Bronchial epithelial cell (primary cell): Measurements from ENCODE around the gene AQP9. TPM values are rescaled to one million over a fixed set of nuclear protein-coding genes. Genes with fewer than 3 reads are reported as not detected.

Experiments used
- DNase-seq: peaks from one replicate; pipeline ENCODE4 v3.0.0-alpha.2; 2010; ENCODE audit warnings: low read depth
- FAIRE-seq: peaks from 2 replicates; lab custom pipeline; 2011; peaks lifted over from hg19 to GRCh38; lab: Jason Lieb, UNC
- H3K27me3 ChIP-seq: 2 replicates; pipeline ENCODE4 v1.5.1; 2011; ENCODE audit warnings: low read length; ENCODE audit not compliant: control insufficient read depth, insufficient read depth
- H3K36me3 ChIP-seq: 2 replicates; pipeline ENCODE4 v1.5.1; 2011; ENCODE audit warnings: low read length; ENCODE audit not compliant: control insufficient read depth, insufficient read depth
- H3K4me3 ChIP-seq: 2 replicates; pipeline ENCODE4 v1.5.1; 2011; ENCODE audit warnings: mild to moderate bottlenecking, low read depth, low read length, control low read depth
- total RNA-seq: library from RNA; depleted of rRNA; stranded (reverse); fragments of >200 nt; gene quantifications from 2 replicates; pipeline ENCODE4 v1.2.1, GENCODE V29; 2014
- TF ChIP-seq, protein P1 (sequence below): IDR thresholded peaks from 2 replicates; pipeline ENCODE4 v1.5.1; 2011; ENCODE audit warnings: mild to moderate bottlenecking, moderate library complexity, low read length, control low read depth, inconsistent platforms; ENCODE audit not compliant: insufficient read depth, severe bottlenecking

Gene AQP9
- total RNA-seq, 1 donor from 2014 or later: not detected

DNA sequence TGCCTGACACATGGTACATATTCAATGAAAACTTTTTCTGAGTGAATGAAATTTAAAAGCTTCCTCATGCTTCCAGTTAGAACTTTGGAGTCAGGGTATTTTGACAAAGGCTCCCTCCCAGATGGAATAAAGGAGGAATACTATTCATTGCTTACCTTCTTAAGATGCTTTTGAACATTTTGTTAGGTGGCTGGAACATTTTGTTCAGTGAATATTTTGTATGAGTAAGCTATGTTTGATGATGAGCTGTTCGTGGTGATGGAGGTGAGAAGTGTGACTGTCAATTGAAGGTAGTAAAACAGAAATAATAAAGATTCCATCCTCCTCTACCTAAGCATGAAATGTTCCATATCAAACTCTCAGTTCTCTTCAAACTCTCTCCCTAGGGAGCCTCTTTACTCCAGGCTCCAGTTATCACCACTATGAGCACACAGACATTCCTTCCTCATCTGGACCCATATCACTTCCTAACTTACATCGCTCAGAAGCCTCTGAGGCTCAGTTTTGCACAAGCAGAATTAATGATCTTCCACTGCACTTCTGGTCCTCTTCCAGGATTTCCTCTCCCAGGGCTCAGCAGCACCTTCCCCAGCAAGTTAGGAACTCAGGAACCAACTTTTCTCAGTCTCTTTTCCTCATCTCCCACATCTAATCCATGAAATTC lies 2.5 kb upstream of the AQP9 start:
- DNase-seq: peak; percentile 6
- Histone ChIP-seq H3K36me3 (no peaks in the 10 kb centered on the region), H3K27me3 (peaks cover 2% of the 10 kb centered on the region), H3K4me3 (no peak overlapping the region)
- no peak for FAIRE-seq
- TF ChIP-seq, protein P1, sequence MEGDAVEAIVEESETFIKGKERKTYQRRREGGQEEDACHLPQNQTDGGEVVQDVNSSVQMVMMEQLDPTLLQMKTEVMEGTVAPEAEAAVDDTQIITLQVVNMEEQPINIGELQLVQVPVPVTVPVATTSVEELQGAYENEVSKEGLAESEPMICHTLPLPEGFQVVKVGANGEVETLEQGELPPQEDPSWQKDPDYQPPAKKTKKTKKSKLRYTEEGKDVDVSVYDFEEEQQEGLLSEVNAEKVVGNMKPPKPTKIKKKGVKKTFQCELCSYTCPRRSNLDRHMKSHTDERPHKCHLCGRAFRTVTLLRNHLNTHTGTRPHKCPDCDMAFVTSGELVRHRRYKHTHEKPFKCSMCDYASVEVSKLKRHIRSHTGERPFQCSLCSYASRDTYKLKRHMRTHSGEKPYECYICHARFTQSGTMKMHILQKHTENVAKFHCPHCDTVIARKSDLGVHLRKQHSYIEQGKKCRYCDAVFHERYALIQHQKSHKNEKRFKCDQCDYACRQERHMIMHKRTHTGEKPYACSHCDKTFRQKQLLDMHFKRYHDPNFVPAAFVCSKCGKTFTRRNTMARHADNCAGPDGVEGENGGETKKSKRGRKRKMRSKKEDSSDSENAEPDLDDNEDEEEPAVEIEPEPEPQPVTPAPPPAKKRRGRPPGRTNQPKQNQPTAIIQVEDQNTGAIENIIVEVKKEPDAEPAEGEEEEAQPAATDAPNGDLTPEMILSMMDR: no peak

DNA sequence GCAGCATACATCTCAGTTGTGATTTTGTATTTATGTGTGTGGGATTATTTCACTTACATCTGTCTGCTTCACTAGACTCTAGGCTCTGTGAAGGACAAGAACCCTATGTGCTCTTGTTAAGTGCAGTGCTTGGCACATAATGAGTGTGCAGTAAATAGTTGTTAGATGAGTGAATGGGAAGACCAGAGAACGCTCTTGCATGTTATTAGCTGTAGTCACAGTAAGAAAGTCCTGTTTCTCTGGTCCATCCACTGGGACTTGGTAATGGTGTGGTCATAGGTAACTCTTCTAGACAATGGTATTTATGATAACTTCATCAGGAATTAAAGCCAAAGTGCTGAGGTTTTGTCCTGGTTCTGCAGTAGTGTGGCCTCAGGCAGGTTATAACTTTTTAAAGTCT lies 1.4 kb upstream of the AQP9 start:
- H3K27me3 ChIP-seq: peaks cover 2% of the 10 kb centered on the region
- no peaks in the 10 kb centered on the region for H3K36me3 ChIP-seq
- peak; percentile 63 for DNase-seq
- TF ChIP-seq, protein P1: no peak
- no peak for FAIRE-seq
- no peak overlapping the region for H3K4me3 ChIP-seq

DNA sequence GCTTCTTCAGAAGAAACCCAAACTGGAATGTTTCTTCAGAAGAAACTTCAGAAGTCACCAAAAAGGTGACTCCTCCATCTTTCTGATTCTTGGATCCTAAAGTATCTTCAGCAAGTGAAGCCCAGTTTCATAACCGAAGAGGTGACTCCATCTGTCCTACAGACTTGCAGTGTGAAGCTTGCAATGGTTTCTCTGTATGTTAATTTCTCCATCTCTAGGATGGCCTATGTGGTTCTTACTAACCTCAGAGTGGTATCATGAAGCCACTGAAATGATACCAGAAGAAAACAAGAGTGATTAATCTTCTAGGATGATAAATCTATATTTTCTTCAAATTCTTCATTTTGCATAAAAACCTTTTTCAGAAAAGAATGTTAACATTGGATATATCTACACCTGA lies 495 bp upstream of the AQP9 start:
- Histone ChIP-seq H3K4me3 (no peak overlapping the region), H3K27me3 (peaks cover 2% of the 10 kb centered on the region), H3K36me3 (no peaks in the 10 kb centered on the region)
- no peak for DNase-seq
- TF ChIP-seq, protein P1: no peak
- FAIRE-seq: no peak

DNA sequence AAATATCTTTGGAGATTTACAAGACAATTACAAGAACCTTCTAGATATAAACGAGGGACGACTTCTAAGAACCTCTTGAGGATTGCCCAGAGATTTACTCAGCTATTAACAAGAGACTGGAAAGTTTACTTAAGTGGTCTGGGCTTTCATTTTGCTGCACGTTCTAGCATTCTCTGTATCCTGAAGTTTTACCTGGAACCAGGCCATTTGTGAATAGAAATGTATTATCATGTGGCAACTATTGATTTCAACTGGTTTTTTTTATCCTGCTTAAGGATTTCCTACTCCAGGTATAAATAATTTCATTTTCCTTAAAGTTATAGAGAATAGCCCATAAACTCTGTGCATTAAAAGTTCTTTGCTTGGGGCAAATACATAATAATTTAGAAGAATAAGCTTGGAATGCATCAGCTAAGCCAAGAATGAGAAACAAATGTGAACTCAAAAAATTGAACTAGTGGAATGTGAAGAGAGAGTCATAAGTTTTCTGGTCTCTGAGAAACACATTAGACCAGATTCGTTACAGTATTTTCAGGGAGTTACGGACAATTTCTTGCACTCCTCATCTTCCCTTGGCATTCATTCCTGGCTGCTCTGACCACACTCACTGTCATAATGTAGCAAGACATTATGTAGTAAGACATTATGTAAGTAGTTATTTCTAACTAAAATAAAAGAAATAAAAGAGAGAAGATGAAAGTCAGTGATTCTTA lies 1.3 kb downstream of the AQP9 start:
- FAIRE-seq (no peak), DNase-seq (no peak)
- Histone ChIP-seq H3K4me3 (no peak overlapping the region), H3K36me3 (no peaks in the 10 kb centered on the region), H3K27me3 (peaks cover 2% of the 10 kb centered on the region)
- TF ChIP-seq, protein P1: no peak

DNA sequence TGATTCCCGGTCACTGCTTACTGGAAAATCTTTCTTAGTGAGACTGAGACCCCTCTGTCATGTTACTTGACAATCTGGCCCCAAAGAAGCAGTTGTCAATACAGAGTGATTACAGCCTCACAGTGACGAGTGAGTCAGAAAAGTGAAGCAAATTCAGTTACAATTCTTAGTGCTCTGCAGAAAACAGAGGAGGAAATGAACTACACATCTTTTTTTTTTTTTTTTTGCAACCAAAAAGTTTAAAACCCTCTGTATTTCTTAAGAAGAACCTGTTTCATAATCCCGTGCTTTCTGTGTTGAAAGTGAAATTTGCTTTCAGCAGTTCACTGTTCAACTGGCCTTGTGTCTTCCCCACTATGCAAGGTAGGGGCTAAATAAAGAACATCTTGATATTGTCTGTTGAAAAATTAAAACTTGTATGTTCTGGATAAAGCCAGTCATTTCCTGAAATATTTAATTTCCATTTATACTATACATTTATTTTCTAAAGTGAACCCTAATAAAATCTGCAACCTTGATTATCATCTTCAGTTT lies 1.9 kb downstream of the AQP9 start:
- Histone ChIP-seq H3K4me3 (no peak overlapping the region), H3K27me3 (peaks cover 2% of the 10 kb centered on the region), H3K36me3 (no peaks in the 10 kb centered on the region)
- FAIRE-seq: no peak
- TF ChIP-seq, protein P1: no peak
- no peak for DNase-seq
